HG03108 (cell line): ENCODE data around the gene RBMS3.
"Not testable (repeated sequence)": the region's sequence is repeated elsewhere in the genome, so short reads cannot be mapped to it uniquely, and the experiment has no call there.

Experiments
- ATAC-seq: cut with Tn5 transposase; IDR thresholded peaks from one replicate; pipeline ENCODE4 v1.9.1; 2021; ENCODE audit warnings: moderate library complexity; ENCODE audit not compliant: unreplicated experiment

RBMS3 gene

DNA sequence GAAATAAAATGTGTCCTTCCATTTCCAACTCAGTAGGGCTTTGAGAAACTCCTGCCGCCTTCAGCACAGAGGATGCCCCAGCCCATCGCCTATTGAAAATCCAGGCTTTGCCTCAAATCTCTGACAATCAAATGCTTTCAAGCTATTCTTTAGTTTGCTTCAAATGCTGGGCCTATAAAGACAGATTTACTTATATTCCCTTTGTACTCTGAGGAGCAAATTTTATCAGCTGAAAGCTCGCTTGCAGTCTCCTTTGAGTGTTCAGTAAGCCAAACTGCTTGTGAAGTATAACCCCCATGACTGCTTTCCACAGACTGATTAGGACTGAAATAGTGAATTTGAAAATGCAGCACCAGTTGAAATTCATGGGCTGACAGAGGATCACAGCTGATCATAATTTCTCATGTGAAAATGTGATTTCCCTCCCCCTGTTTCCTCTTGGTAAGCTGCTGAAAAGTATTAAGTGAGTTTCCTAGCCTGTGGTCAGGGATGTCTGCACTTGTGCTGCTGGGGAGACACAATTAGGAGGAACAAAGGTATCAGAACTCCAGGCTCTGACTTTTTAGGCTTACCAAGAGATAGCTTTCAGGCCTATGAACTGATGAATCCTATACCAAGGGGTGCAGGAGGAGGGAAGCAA is 762.2 kb downstream of the RBMS3 start:
- ATAC-seq, result no peak

DNA sequence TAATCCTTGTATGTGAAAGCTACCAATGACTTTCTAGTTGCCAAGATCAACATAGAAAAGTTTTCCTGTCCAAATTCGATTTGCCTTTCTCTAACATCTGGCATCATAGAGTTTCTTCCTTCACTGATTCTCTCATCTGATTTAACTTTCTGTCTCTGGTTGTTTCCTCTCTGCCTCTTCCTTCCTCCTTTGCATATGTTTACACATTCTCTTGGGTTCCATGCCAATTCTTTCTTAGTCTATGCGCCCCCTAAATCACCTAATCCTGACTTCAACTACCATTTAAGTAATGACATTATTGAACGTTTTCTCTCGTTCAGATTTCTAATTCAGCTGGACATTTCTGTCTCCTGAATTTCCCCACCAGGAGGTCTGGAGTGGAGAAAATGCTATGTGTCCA is 763.6 kb downstream of the RBMS3 start:
- no peak for ATAC-seq

DNA sequence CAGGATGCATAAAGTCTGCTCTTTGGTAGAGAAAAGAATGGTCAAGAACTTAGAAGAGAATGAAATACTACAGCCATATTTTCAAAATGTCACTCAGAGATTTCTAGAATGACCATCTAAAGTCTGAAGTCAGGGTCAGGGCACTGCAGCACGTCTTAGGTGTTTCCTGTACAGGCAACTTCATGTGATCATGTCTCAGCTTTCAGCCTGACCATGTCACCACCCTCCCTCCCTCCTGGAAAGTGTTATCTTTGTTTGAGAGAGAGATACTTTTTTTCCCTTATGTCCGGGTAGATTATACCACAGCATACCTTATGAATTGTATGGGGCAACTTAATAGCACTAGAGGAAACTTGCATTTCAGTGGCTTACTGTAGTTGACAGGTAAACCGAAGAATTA is 767.6 kb downstream of the RBMS3 start:
- no peak for ATAC-seq

DNA sequence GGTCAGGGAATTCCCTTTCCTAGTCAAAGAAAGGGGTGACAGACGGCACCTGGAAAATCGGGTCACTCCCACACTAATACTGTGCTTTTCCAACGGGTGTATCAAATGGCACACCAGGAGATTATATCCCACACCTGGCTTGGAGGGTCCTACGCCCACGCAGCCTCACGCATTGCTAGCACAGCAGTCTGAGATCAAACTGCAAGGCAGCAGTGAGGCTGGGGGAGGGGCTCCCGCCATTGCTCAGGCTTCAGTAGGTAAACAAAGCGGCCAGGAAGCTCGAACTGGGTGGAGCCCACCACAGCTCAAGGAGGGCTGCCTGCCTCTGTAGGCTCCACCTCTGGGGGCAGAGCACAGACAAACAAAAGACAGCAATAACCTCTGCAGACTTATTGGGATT is 769.2 kb downstream of the RBMS3 start:
- ATAC-seq, result not testable (repeated sequence)

DNA sequence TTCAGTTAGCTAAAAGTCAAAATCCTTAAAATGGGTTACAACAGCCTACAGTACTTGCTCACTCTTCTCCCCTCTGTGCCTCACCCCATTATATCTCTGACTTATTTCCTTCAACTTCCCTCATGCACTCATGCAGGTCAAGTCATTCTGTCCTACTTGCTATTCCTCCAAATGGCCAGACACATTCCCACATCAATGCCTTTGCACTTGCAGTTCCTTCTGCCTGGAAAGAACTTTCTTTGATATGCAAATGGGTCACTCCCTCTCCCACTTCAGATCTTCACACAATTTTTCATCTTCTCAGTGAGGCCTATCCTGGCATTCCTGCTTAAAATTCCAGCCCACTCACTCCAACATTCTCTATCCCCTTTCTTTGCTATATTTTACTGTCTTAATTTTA is 778.4 kb downstream of the RBMS3 start:
- ATAC-seq, result no peak
